ENCODE measurements around the gene MAGEC3. TPM values are rescaled to one million over a fixed set of nuclear protein-coding genes. Genes with fewer than 3 reads are reported as not detected.

The MAGEC3 gene
- total RNA-seq, 2 donors from 2014 or later = not detected

DNA sequence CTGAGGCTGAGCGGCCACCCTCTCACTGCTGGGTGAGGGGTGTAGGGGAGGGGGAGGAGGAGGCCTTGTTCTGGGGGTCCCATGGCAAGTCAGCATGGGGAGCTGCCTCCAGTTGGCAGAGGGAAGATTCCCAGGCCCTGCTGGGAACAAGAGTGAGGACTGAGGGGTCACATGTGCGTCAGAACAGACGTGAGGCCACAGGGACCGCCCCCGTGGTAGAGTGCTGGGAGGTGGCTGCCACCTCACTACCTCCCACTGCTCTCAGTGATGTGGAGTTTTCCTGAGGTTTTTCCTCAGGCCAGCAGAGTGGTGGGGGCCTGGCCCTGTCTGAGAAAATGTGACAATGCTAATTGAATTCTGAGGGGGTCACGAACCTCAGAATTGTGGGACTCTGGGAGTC, 66.1 kb downstream of the MAGEC3 start:
- no peak overlapping the region for H3K4me3 Mint-ChIP-seq
- H3K27ac Mint-ChIP-seq = no peak overlapping the region
- H3K4me1 Mint-ChIP-seq = no peaks in the 10 kb centered on the region
- H3K9me3 ChIP-seq (ENCODE audit: control insufficient read depth, low read length, poor library complexity, severe bottlenecking) = no peaks in the 10 kb centered on the region
- DNase-seq = no peak
- no peaks in the 10 kb centered on the region for H3K36me3 Mint-ChIP-seq (ENCODE audit: low read depth)
- no peaks in the 10 kb centered on the region for H3K27me3 Mint-ChIP-seq
- ATAC-seq = no peak

DNA sequence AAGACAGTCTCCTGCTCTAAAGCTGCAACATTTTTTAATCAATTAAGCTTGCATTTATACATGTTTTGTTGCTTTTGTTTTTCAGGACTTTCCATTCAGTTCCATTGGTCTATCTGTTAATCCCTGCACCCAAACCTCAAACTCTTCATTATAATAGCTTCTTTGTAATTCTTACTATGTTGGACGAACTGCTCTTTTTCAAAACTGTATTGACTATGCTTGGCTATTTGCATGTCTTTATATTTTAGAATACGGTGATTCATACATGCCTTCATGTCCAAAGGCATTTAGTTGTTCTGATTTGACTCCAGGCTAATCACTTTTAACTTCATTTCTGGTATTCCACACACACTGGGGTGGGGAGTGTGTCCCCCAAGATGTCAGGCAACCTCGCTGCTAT, 79.7 kb downstream of the MAGEC3 start:
- no peaks in the 10 kb centered on the region for H3K9me3 ChIP-seq (ENCODE audit: control insufficient read depth, low read length, poor library complexity, severe bottlenecking)
- H3K36me3 Mint-ChIP-seq (ENCODE audit: low read depth) = no peaks in the 10 kb centered on the region
- no peak overlapping the region for H3K4me3 Mint-ChIP-seq
- no peak for DNase-seq
- no peaks in the 10 kb centered on the region for H3K27me3 Mint-ChIP-seq
- no peaks in the 10 kb centered on the region for H3K4me1 Mint-ChIP-seq
- H3K27ac Mint-ChIP-seq = no peak overlapping the region
- no peak for ATAC-seq

DNA sequence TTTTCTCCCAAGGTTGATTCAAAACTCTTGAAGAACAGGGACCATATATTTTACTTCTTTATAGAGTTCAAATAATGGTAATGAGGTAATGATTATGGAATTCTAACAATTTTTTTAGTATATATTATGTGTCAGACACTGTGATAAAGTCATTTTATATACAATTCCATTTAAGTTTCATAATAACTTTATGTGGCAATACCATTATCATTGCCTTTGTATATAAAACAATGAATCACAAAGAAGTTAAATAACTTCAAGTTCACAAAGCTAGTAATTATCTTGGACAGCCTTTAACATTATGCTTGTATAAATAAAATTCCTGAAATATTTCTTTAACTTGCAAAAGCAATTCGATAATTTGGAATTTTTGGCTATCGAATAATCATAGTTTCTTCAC, 86.2 kb downstream of the MAGEC3 start:
- ATAC-seq = no peak

DNA sequence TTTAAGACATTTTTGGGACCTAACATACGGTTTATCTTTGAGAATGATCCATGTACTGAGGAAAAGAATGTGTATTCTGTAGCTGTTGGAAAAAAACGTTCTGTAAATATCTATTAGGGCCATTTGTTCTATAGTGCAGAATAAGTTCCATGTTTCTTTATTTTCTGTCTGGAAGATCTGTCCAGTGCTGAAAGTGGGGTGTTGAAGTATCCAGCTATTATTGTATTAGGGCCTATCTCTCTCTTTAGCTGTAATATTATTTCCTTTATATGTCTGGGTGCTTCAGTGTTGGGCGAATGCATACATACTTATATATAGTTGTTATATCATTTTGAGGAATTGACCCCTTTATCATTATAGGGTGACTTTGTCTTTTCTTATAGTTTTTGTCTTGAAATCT, 90.3 kb downstream of the MAGEC3 start:
- H3K9me3 ChIP-seq (ENCODE audit: control insufficient read depth, low read length, poor library complexity, severe bottlenecking) = no peaks in the 10 kb centered on the region
- H3K4me3 Mint-ChIP-seq = no peak overlapping the region
- no peak overlapping the region for H3K27ac Mint-ChIP-seq
- H3K36me3 Mint-ChIP-seq (ENCODE audit: low read depth) = no peaks in the 10 kb centered on the region
- no peak for DNase-seq
- no peaks in the 10 kb centered on the region for H3K4me1 Mint-ChIP-seq
- ATAC-seq = no peak
- no peaks in the 10 kb centered on the region for H3K27me3 Mint-ChIP-seq

More for the DNA sequence above, 86.2 kb downstream of the MAGEC3 start:
- Mint-ChIP-seq H3K27me3 (no peaks in the 10 kb centered on the region), H3K27ac (no peak overlapping the region), H3K4me3 (no peak overlapping the region), H3K36me3 (ENCODE audit: low read depth) (no peaks in the 10 kb centered on the region), H3K4me1 (no peaks in the 10 kb centered on the region)
- no peaks in the 10 kb centered on the region for H3K9me3 ChIP-seq (ENCODE audit: control insufficient read depth, low read length, poor library complexity, severe bottlenecking)
- DNase-seq = no peak

DNA sequence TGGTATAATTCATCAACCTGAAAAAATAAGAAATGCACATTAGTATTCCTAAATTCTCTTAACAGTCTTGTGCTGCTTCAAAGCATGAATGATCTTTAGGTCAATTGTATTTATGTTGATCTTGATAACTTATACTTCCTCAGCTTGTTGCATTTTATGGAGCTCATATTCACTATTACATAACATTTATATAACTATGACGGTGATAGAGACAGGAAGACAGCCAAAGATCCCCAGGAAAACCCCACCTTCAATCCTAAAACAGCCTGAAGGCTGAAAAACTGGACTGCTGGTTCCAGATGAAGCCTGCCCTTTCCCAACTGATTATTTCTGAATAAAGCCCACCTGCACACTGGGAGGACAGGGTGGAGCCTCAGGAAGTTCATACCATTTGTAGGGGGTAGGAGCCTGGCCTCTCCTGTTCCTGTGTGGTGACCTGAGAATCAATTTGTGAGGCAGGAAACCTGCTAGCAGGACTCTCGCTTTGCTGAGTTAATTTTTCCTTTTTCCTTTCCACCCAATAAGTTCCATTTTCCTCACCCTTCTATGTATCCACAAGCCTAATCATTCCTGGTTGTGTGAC, 96.0 kb downstream of the MAGEC3 start:
- no peaks in the 10 kb centered on the region for H3K4me1 Mint-ChIP-seq
- H3K9me3 ChIP-seq (ENCODE audit: control insufficient read depth, low read length, poor library complexity, severe bottlenecking) = no peaks in the 10 kb centered on the region
- ATAC-seq (no peak), DNase-seq (no peak)
- no peaks in the 10 kb centered on the region for H3K36me3 Mint-ChIP-seq (ENCODE audit: low read depth)
- H3K27ac Mint-ChIP-seq = no peak overlapping the region
- no peak overlapping the region for H3K4me3 Mint-ChIP-seq
- no peaks in the 10 kb centered on the region for H3K27me3 Mint-ChIP-seq

DNA sequence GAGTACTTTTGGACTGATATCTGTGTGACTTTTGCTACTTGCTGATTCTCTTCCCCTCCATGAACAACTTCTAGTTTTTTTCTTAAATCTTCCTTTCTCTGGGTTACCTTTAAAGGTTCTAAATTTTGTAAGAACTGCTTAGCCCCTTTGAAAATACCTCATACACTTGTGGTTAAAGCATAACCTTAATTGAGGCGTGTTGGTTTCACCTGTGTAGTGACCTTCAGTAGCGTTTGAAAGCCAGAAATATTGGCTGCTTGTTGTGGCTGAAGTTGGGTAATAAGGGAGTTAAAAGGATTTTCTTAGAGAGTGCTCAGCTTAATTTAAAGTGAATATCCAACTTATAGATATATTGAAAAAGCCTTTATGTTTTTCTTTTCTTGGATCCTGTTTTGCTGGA, 97.5 kb downstream of the MAGEC3 start:
- H3K9me3 ChIP-seq (ENCODE audit: control insufficient read depth, low read length, poor library complexity, severe bottlenecking) = no peaks in the 10 kb centered on the region
- Mint-ChIP-seq H3K4me1 (no peaks in the 10 kb centered on the region), H3K4me3 (no peak overlapping the region), H3K36me3 (ENCODE audit: low read depth) (no peaks in the 10 kb centered on the region), H3K27me3 (no peaks in the 10 kb centered on the region), H3K27ac (no peak overlapping the region)
- DNase-seq (no peak), ATAC-seq (no peak)

DNA sequence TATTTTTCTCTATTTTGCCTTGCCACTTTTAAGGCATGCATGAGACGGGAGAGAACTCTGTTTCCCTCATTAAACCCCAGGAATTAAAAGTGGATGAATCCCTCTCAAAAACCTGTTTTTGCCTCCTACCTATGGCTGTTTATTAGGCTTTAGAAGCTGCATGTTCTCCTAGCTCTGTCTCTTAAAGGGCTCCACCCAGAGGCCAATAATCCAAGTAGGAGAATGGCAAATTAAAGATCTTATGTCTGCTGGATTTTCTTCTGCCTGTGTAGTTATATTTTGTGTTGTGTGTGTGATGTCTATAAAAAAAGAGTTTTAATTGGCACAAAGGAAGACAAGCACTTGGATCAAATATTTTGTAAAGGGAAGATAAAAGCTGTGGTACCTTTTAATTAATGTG, 98.0 kb downstream of the MAGEC3 start:
- H3K4me3 Mint-ChIP-seq = no peak overlapping the region
- no peaks in the 10 kb centered on the region for H3K36me3 Mint-ChIP-seq (ENCODE audit: low read depth)
- ATAC-seq (no peak), DNase-seq (no peak)
- no peaks in the 10 kb centered on the region for H3K4me1 Mint-ChIP-seq
- no peaks in the 10 kb centered on the region for H3K27me3 Mint-ChIP-seq
- no peak overlapping the region for H3K27ac Mint-ChIP-seq
- H3K9me3 ChIP-seq (ENCODE audit: control insufficient read depth, low read length, poor library complexity, severe bottlenecking) = no peaks in the 10 kb centered on the region

DNA sequence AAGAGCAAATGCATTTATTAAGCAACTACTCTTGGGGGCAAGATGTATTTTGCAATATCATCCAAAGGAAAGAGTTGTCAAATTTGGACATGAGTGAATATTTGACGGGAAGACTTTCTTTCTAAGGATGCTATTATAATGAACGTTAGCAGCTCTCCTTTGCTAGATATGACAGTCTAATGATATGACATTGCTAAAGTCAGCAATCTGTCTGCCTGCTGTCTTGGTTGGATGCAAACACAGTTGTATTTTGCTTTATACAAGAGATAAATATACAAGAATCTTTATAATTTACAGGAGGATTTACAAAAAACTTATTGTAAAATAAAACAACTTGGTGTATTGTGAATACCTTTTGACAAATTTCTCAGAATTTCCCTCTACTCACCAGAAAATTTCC, 103.1 kb downstream of the MAGEC3 start:
- Mint-ChIP-seq H3K27ac (no peak overlapping the region), H3K4me3 (no peak overlapping the region), H3K36me3 (ENCODE audit: low read depth) (no peaks in the 10 kb centered on the region), H3K4me1 (no peaks in the 10 kb centered on the region), H3K27me3 (no peaks in the 10 kb centered on the region)
- DNase-seq (no peak), ATAC-seq (no peak)
- no peaks in the 10 kb centered on the region for H3K9me3 ChIP-seq (ENCODE audit: control insufficient read depth, low read length, poor library complexity, severe bottlenecking)

DNA sequence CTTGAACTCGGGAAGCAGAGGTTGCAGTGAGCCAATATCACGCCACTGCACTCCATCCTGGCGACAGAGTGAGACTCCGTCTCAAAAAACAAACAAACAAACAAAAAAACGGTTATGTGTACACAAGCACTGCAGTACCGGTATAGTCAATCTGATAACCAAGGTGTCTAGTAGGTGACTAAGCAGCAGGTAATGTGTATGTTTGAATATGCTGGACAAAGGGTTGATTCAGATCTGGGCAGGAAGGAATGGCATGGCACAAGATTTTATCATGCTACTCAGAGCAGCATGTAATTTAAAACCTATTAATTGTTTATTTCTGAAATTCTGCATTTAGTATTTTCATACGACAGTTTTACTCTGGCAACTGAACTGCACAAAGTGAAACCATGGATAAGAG, 107.3 kb downstream of the MAGEC3 start:
- no peak for ATAC-seq
- DNase-seq = no peak
- no peaks in the 10 kb centered on the region for H3K9me3 ChIP-seq (ENCODE audit: control insufficient read depth, low read length, poor library complexity, severe bottlenecking)
- Mint-ChIP-seq H3K27me3 (no peaks in the 10 kb centered on the region), H3K36me3 (ENCODE audit: low read depth) (no peaks in the 10 kb centered on the region), H3K4me3 (no peak overlapping the region), H3K4me1 (no peaks in the 10 kb centered on the region), H3K27ac (no peak overlapping the region)

DNA sequence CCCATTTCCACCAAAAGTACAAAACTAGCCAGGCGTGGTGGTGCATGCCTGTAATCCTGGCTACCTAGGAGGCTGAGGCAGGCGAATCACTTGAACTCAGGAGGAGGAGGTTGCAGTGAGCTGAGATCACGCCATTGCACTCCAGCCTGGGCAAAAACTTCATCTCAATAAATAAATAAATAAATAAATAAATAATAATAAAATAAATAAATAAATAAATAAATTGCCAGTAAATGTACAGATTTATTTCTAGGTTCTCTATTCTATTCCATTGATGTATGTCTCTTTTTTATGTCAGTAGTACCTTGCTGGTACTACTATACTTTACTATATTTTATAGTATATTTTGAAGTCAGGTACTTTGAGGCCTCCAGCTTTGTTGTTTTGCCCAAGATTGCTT, 109.2 kb downstream of the MAGEC3 start:
- ATAC-seq = no peak
- Mint-ChIP-seq H3K36me3 (ENCODE audit: low read depth) (no peaks in the 10 kb centered on the region), H3K27me3 (no peaks in the 10 kb centered on the region), H3K4me1 (no peaks in the 10 kb centered on the region), H3K4me3 (no peak overlapping the region), H3K27ac (no peak overlapping the region)
- DNase-seq = no peak
- no peaks in the 10 kb centered on the region for H3K9me3 ChIP-seq (ENCODE audit: control insufficient read depth, low read length, poor library complexity, severe bottlenecking)

Other genes starting within 250 kb of the MAGEC3 start
- gene SPANXA2, start 248.6 kb upstream of the MAGEC3 start, total RNA-seq = not detected
- gene SPANXD, start 139.6 kb upstream of the MAGEC3 start, total RNA-seq = not detected
- not detected for gene MAGEC1, start 65.6 kb downstream of the MAGEC3 start, total RNA-seq